ENCODE results near the gene EFNA1. TPM values are rescaled to one million over a fixed set of nuclear protein-coding genes. Genes with fewer than 3 reads are reported as not detected.

The EFNA1 gene
- total and polyA plus RNA-seq, 2 experiments from 2014 or later = 78.7 to 172 TPM

DNA sequence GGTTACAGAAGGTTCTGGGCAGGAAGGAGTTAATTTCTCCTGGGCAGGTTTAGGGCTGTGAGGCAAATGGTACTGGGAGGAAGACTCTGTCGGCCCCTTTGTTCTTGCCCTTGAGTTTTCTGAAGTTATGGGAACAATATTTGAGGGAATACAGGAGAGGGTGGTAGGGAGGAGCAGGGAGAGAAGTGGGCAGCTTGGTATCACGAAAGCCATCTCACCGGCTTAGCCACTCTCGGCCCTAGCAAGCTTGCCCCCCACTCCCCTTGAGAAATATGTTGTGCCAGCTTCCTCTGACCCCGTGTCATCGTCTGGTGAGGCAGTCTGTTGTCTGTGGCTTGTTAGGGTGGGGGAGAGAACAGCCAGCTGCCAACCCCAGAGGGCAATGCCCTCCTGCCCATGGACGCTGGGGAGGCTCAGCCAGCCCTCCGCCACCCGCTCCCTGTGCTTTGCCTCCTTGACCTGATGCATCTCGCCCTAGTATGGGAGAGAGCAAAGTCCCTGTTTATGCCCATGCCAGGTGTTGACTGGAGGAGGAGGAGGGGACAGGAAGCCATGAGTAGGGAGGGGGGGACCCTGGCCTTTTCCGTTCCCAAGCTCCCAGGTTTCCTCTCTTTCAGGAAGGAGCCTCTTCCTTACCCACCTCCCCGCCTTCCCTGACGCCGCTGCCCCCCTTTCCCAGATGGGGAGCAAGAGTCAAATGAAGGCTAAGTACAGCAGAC lies 1.2 kb downstream of the EFNA1 start:
- H3K4me1 ChIP-seq (ENCODE audit: insufficient read depth) = peaks cover 37% of the 10 kb centered on the region
- peak overlapping the region; percentile 45 for H3K4me3 ChIP-seq
- H3K79me2 ChIP-seq = peaks cover 47% of the 10 kb centered on the region
- no peaks in the 10 kb centered on the region for H3K36me3 ChIP-seq (replicated peaks; ENCODE audit: insufficient read depth, low read depth)
- H3K9me3 ChIP-seq (ENCODE audit: low read depth) = no peaks in the 10 kb centered on the region
- 15% methylated on average over 14 of the region's 14 CpGs for WGBS (ENCODE audit: low lambda C conversion rate, missing lambda C conversion rate)
- H3K27ac ChIP-seq = peak overlapping the region; percentile 97
- H4K20me1 ChIP-seq (ENCODE audit: insufficient read depth, poor library complexity, severe bottlenecking) = no peaks in the 10 kb centered on the region
- peak; percentile 70 for DNase-seq (ENCODE audit: low spot score)
- no peaks in the 10 kb centered on the region for H3K9me2 ChIP-seq (replicated peaks; ENCODE audit: insufficient read depth)
- TF ChIP-seq, protein P1, sequence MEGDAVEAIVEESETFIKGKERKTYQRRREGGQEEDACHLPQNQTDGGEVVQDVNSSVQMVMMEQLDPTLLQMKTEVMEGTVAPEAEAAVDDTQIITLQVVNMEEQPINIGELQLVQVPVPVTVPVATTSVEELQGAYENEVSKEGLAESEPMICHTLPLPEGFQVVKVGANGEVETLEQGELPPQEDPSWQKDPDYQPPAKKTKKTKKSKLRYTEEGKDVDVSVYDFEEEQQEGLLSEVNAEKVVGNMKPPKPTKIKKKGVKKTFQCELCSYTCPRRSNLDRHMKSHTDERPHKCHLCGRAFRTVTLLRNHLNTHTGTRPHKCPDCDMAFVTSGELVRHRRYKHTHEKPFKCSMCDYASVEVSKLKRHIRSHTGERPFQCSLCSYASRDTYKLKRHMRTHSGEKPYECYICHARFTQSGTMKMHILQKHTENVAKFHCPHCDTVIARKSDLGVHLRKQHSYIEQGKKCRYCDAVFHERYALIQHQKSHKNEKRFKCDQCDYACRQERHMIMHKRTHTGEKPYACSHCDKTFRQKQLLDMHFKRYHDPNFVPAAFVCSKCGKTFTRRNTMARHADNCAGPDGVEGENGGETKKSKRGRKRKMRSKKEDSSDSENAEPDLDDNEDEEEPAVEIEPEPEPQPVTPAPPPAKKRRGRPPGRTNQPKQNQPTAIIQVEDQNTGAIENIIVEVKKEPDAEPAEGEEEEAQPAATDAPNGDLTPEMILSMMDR (IDR thresholded peaks at IDR 0.05; ENCODE audit: poor library complexity) = no peak
- TF ChIP-seq EZH2 (IDR thresholded peaks at IDR 0.05; ENCODE audit: borderline replicate concordance) (no peak), EZH2phosphoT487 (IDR thresholded peaks at IDR 0.05; ENCODE audit: low read depth, severe bottlenecking, unreplicated experiment) (no peak)
- no peak overlapping the region for H2AFZ ChIP-seq
- peak overlapping the region; percentile 98 for H3K4me2 ChIP-seq
- no peaks in the 10 kb centered on the region for H3K27me3 ChIP-seq

DNA sequence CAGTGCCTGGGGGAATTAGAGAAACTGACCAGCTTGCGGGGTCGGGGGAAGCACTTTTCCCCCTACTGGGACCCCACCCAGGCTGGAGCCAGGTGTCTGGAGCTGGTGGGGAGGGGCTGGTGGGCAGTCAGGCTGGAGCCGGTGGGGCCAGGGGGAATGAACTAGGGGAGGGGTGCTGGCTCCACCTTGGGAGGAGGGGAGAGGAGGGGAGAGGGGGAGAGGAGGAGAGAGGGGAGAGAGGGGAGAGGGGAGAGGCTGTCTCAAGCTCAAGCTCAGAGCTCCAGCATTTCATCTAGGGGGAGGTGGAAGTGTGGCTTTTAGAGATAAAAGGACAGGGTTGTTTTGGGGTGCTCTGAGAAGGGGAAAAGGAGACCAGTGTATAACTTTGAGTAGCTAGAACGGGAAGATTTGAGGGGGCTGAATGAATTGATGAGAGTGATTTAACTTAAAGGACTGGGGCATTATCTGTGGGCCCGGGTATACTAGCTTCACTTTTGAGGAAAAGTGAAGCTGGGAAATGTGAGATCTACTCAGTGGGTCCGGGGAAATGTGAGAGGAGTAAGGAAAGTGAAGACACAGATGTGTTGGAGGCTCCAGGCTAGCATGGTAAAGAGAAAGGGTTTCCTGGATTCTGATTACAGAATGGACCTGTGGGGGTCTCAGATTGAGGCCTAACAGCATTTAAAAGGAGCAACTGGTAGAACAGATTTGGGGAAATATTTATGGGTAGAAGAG lies 2.8 kb downstream of the EFNA1 start:
- no peaks in the 10 kb centered on the region for H3K9me2 ChIP-seq (replicated peaks; ENCODE audit: insufficient read depth)
- H4K20me1 ChIP-seq (ENCODE audit: insufficient read depth, poor library complexity, severe bottlenecking) = no peaks in the 10 kb centered on the region
- H3K4me2 ChIP-seq = peak overlapping the region; percentile 98
- no peaks in the 10 kb centered on the region for H3K36me3 ChIP-seq (replicated peaks; ENCODE audit: insufficient read depth, low read depth)
- no peaks in the 10 kb centered on the region for H3K9me3 ChIP-seq (ENCODE audit: low read depth)
- H2AFZ ChIP-seq = no peak overlapping the region
- 20% methylated on average over 5 of the region's 6 CpGs for WGBS (ENCODE audit: low lambda C conversion rate, missing lambda C conversion rate)
- peak overlapping the region; percentile 9 for H3K4me3 ChIP-seq
- H3K27ac ChIP-seq = peak overlapping the region; percentile 97
- DNase-seq (ENCODE audit: low spot score) = peak; percentile 55
- H3K4me1 ChIP-seq (ENCODE audit: insufficient read depth) = peaks cover 33% of the 10 kb centered on the region
- TF ChIP-seq EZH2phosphoT487 (IDR thresholded peaks at IDR 0.05; ENCODE audit: low read depth, severe bottlenecking, unreplicated experiment) = no peak
- TF ChIP-seq, protein P1 (IDR thresholded peaks at IDR 0.05; ENCODE audit: poor library complexity) = no peak
- H3K79me2 ChIP-seq = peaks cover 47% of the 10 kb centered on the region
- H3K27me3 ChIP-seq = no peaks in the 10 kb centered on the region

DNA sequence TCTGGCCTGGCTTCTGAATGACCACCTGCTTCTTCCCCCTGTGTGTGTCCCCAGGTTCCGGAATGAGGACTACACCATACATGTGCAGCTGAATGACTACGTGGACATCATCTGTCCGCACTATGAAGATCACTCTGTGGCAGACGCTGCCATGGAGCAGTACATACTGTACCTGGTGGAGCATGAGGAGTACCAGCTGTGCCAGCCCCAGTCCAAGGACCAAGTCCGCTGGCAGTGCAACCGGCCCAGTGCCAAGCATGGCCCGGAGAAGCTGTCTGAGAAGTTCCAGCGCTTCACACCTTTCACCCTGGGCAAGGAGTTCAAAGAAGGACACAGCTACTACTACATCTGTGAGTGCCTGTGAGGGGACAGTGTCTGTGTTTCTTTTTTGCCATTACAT lies 3.6 kb downstream of the EFNA1 start:
- Histone ChIP-seq H4K20me1 (ENCODE audit: insufficient read depth, poor library complexity, severe bottlenecking) (no peaks in the 10 kb centered on the region), H3K27me3 (no peaks in the 10 kb centered on the region), H2AFZ (no peak overlapping the region), H3K4me2 (peak overlapping the region; percentile 98), H3K9me2 (replicated peaks; ENCODE audit: insufficient read depth) (no peaks in the 10 kb centered on the region), H3K79me2 (peaks cover 47% of the 10 kb centered on the region), H3K9me3 (ENCODE audit: low read depth) (no peaks in the 10 kb centered on the region), H3K27ac (peak overlapping the region; percentile 97), H3K4me1 (ENCODE audit: insufficient read depth) (peaks cover 24% of the 10 kb centered on the region), H3K36me3 (replicated peaks; ENCODE audit: insufficient read depth, low read depth) (no peaks in the 10 kb centered on the region), H3K4me3 (no peak overlapping the region)
- DNase-seq (ENCODE audit: low spot score) = no peak
- 94% methylated on average over 8 of the region's 8 CpGs for WGBS (ENCODE audit: low lambda C conversion rate, missing lambda C conversion rate)
- TF ChIP-seq EZH2 (IDR thresholded peaks at IDR 0.05; ENCODE audit: borderline replicate concordance) = no peak
- TF ChIP-seq, protein P1 (IDR thresholded peaks at IDR 0.05; ENCODE audit: poor library complexity) = no peak
- TF ChIP-seq EZH2phosphoT487 (IDR thresholded peaks at IDR 0.05; ENCODE audit: low read depth, severe bottlenecking, unreplicated experiment) = no peak
